Activated CD4-positive, alpha-beta T cell treated with anti-CD3 and anti-CD28 coated beads for 4 hours (primary cell): Measurements from ENCODE around the gene MARCO.
"Not testable (repeated sequence)": the region's sequence is repeated elsewhere in the genome, so short reads cannot be mapped to it uniquely, and the experiment has no call there.

Source experiments
- DNase-seq, 2 donors: peaks; one replicate each; pipeline ENCODE4 v3.0.0-alpha.2; 2020

The MARCO gene

DNA sequence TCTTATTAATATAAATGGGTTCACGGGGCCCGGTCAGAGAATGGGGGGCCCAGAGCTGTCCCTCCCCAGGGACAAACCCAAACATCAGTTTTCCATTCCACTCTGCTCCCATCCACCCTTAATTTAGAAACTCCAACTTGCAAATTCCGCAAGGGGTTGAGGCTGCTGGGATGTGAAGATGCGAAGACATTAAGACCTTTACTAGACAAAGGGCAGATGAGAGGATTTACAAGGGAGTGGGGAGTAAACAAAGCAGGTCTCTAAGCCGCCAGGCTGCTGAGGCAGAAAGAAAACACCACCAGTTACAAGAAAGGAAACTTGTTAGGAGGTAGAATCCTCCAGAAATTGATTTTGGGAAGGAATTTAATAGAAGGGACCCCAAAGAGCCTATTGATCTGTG, 33.1 kb downstream of the MARCO start:
- no peak for DNase-seq

DNA sequence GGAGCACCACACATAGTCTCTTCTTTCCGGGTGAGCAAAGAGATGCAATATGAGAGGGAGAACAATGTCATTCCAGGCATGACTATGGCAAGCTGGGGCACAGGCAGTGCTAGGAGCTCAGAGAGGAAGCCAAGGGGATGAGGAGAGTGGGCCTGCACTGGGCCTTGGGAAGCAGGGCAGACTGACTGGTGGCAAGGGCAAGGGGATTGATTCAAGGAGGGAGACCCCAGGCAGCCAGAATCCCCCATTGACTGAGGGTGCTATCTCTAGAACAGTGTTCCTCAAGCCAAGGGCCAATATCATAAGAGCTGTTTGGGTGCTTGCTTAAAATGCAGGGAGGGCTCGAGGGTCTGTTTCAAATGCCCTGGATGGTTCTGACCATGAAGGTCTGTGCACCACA, 36.1 kb downstream of the MARCO start:
- DNase-seq: no peak

DNA sequence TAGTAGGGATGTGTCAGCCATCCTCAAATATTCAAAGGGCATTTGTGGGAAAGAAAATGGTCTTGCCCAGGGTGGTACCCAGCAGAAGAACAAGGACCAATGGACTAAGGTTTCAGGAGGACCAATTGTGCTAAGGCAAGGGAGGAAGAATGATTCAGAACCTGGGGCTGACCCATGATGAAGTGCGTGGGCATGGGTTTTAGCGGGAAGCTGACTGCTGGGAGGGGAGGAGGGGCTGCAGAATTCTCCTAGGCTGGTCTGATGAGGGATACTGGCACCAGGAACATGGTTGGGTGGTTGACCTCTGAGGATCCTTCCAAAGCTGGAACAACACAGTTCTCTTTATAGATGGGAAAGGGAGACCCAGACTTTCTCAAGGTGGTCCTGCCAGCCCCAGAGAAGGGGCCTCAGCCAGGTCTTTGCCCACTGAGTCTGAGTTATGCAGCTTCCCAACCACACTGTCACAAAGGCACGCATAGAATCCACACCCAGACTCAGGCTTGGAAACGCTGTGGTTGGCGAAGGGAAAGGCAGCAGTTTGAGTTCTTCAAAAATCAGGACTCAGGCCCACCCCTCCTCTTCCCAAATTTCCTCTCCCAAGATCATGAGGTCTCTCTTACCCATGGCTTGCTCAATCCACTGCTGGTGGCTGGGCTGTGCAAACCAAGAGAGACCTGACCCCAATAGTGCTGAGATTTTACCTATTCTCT, 37.3 kb downstream of the MARCO start:
- DNase-seq: no peak

DNA sequence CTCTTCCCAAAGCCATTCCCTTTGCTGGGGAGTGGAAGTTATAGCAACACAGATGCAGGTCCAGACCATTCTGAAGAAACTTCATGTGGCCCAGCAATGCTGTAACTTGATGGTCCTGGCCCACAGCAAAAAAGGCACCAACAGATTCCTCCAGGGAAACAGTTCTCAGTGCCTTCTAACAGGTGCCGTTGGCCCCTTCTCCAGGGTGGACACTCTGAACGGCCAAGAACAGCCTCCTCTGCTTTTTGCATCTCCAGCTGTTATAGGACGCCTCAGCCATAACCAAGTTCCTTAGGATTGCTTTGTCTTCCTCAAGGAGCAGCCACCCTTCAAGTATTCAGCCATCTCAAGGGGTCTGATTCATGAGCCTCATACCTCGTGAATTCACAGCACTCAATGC, 38.0 kb downstream of the MARCO start:
- DNase-seq: no peak

DNA sequence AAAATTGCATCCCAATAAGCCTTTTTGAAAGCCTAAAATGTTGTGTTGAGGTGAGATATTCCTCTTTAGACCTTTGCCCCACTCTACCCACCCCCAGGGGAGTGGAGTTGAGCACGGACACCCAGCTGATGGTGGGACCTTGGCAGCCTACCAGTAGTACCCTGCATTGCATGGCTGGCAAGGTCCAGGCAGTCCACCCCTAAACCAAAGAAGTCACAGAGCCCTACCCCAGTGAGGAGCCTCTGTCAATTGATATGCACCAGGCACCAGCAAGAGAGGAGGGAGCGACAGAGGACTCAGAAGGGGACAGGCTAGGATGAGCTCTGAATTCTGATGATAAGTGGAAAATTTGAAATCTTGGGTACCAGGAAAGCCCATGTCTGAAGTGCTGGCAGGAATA, 38.6 kb downstream of the MARCO start:
- DNase-seq: no peak

DNA sequence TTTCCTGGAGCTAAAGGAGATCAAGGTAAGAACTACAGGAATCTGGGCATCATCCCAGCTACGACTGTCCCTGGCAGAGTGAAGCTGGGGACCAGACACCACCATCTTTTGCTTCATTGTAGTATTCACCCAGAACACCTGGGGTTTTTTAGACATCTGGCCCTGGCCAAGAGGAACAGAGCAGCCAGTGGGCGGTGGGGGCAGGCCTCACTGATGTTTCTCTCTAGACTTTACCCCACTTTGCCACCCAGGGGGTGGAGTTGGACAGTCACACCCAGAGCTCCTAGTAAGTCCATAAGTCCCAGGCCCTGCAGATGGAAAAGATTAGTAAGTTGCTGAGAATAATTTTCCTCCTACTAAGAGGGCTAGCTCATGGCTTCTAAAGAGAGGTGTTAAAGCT, 39.6 kb downstream of the MARCO start:
- DNase-seq: no peak

DNA sequence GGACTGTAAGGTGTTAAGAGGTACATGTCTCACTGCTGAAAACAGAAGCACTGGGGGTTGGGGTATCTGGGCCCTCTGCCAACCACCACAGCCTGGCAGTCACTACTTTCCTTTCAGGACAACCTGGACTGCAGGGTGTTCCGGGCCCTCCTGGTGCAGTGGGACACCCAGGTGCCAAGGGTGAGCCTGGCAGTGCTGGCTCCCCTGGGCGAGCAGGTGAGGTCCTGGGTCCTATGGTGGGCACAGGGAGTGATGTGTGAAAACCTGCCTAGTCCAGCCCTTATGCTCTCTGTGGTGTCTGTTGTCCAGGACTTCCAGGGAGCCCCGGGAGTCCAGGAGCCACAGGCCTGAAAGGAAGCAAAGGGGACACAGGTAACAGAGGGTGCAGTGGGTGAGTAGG, 40.0 kb downstream of the MARCO start:
- DNase-seq: no peak

DNA sequence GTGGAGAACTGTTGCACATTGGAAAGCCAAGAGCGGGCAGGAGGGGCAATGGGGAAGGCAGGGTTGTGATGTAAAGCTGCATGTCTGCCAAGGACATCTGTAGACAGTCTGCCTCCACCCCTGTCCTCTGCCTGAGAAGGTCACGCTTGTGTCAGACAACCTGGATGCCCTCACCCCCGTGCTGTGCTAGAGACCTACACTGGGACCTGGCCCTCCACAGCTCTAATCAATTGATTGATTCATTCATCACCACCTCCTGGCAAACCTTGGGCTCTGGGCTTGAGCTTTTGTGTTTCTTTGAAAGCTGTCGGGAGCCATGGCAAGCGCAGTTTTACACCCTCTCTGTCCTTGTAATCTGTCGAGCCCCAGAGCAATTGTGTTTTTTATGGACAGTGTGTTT, 41.1 kb downstream of the MARCO start:
- no peak for DNase-seq

DNA sequence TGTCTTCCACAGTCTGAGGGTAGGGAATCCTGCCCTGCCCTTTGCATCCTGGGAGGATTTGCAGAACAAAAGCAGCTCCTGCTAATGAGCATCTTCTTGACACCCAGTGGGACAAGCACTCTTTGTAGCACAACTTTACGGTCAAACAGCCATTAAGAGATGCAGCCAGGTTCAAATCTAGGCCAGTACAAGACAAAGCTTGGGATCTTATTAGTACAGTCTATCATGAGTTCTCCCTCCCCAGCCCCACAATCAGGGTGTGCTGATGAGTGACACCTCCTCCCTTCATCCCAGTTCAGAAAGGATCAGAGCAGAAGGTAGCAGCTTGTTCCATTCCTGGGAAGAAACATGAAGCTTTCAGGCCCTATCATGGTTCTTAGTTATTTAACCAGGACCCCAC, 41.9 kb downstream of the MARCO start:
- no peak for DNase-seq

DNA sequence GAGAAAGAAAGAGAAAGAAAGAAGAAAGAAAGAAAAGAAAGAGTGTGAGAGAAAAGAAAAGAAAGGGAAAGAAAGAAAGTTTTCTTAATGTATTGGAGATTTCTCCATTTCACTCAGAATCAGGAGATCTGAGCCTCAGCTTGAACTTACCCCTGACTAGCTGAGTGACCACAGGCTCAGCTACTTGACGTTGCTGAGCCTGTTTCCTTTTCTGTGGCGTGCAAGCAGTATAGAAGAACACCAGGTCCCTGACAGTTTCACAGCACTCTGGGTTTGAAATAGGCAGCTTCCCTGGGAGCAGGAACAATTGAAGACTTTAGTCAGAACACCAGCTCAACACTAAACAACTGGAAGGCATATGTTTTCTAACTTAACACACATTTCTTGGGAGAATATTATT, 44.7 kb downstream of the MARCO start:
- DNase-seq: no peak

DNA sequence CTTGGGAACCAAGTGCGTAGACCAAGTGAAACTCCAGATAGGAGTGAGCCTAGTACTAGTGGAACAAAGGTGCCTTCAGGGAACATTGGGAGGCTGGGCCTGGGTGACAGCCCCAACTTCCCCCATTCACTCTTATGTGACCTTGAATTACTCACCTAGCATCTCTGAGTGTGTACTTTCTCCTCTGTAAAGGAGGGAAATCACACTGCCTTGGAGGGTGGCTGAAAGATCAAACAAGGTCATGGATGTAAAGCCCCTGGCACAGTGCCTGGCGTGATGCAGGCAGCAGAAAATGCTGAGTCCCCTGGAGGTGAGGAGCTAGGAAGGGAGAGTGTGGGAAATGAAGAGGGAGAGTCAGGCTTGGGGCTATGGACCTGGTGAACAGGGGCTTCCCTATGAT, 45.9 kb downstream of the MARCO start:
- DNase-seq: no peak

DNA sequence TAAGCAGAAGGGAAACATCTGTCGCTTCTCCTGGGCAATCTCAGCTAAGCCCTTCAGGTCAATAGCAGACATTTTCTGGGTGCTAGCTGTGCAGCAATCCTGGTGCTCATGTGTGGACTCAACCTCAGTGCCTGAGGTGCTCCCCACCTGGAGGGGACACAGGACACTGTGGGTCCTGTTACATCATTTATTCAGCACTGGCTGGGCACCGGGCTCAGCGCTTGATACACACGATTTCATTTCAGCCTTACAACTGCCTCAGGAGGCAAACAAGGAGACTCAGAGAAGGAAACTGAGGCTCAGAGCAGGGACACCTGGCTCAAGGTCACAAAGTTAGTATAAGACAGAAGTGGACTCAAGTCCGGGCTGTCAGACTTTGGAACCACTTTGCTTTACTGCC, 46.7 kb downstream of the MARCO start:
- DNase-seq: no peak

DNA sequence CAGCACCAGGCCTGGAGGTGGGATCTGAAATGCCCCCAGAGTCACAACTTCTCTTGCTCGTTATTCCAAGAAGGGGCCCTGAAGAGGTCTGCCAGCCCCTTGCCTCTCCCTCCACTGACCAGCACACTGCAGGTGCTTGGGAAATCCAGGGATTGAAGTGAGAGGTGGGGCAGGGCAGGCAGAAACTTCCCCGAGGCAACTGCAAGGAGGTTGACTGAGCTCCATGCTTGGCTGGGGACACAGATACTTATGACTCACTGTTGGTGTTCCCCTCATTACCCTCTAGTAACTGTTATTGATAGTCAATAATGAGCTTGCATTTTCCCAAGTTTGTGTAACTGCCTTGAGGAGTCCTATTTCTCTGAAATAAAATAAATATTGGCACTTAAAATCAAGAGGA, 47.5 kb downstream of the MARCO start:
- no peak for DNase-seq

DNA sequence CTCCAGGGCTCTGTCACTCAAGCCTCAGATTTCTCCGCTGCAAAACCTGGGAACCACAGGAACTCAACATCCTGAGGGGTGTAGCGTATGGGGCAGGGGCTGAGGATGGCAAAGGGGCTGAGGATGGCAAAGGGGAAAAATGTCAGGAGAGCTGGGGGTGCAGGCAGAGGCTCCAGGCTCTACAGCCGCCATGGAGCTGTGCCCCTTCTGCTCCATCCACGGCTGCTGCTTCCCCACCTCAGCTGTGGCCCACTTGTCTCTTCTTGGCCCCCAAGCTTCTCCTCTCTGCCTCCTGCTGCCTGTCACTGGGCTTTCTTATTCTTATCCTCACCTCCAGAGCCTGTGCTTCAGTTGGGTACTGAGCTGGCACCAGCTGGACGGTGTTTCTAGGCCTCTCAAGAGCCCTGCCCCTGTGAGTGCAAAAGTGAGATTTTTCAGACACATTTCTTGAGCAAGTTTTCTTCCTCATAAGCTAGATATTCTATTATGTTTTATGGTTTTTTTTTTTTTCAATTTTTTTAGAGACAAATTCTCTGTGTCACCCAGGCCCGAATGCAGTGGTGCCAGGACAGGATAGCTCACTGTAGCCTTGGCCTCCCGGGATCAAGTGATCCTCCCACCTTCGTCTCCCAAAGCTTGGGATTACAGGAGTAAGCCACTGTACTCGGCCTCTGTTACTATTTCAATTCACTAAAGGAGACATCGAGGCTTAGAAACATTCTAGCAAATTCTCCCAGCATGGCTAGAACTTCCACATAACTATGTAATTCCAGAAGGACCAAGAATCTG, 49.0 kb downstream of the MARCO start:
- no peak for DNase-seq

DNA sequence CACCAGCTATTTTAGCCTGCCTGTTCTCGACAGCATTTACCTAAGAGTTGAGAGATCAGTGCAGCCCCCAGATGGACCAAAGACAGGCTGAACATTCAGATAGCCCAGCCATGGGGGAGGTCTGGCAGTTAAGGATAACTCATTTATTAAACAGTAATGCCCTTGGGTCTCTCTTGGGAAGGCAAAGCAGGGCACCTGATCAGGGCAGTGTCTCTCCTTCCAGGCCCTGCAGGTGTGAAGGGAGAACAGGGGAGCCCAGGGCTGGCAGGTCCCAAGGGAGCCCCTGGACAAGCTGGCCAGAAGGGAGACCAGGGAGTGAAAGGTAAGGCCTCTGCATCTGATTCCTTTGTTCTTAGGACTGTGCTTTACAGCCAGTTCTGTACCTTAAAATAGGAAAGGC, 49.6 kb downstream of the MARCO start:
- no peak for DNase-seq

DNA sequence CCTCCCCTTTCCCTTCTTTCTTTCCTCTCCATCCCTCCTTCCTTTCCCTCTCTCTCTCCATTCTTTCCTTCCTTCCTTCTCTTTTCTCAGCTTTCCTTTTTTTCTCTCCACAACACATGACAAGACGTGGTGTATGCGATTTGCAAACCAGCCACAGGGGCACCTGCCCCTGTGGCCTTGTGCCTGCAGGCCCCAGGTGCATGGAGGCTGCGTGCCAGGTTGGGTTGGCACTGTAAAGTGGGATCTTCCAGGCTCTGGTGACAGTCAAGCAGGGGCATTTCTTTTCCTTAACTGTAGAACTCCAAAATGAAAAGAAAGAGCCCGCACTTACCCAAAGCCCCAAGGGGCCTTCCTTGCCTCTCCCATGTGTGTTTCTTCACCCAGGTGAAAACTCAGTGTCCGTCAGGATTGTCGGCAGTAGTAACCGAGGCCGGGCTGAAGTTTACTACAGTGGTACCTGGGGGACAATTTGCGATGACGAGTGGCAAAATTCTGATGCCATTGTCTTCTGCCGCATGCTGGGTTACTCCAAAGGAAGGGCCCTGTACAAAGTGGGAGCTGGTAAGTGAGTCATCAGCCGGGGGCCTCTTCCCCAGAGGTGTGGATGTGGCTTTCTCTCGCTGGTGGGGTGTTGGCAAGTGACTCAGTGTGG, 50.9 kb downstream of the MARCO start:
- peak in 1 of 2 donors; percentile 20 for DNase-seq

DNA sequence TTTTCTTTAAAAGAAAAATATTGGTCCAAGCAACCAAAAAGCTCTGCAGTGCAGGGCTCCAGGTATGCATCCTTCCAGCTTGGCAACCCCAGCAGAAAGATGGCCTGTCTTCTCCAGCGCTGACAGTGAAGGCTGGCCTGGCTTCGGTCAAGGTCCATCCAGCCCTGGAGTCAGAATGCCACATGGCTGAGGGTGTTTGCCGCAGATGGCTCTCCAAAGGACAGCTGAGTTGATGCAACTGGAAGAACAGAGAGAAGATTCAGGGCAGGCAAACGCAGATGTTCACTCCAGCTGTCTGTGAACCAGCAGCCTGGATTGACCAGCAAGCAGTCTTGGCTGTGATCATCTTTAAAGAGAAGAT, 51.4 kb downstream of the MARCO start:
- DNase-seq: no peak

DNA sequence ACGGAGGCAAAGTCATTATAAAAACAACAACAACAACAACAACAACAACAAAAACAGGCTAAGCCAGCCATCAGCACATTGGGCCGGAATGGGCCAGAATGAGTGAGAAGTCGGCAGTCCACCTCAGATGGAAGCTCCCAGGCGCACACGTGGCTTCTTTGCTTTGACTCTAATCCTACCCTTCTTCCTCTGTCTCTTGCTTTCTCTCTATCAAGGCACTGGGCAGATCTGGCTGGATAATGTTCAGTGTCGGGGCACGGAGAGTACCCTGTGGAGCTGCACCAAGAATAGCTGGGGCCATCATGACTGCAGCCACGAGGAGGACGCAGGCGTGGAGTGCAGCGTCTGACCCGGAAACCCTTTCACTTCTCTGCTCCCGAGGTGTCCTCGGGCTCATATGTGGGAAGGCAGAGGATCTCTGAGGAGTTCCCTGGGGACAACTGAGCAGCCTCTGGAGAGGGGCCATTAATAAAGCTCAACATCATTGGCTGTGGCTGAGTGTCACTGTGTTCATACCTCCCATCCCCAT, 52.2 kb downstream of the MARCO start:
- no peak for DNase-seq

DNA sequence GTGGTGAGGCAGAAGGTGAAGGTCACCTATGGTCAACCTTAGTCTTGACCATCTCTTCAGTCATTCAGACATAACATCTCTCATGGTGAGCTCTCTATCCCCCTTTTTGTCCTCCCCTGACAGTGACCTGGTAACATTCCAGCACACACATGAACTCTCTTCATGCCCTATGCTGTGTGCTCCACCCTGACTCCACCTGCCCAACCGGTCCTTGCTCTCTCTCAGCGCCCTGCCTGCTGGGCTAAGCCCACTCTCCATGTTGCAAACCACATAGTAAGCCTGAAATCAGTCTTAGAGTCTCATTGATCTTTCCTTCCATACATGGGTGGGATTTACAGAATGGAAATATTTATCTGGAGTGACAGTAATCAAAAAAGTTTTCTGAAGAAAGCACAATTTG, 52.8 kb downstream of the MARCO start:
- DNase-seq: no peak

DNA sequence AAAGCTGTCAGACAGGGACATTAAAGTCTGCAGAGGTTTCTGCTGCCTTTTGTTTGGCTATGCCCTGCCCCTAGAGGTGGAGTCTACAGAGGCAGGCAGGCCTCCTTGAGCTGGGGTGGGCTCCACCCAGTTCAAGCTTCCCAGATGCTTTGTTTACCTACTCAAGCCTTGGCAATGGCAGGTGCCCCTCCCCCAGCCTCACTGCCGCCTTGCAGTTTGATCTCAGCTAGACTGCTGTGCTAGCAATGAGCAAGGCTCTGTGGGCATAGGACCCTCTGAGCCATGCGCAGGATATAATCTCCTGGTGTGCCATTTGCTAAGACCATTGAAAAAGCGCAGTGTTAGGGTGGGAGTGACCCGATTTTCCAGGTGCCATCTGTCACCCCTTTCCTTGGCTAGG, 61.9 kb downstream of the MARCO start:
- not testable (repeated sequence) for DNase-seq

DNA sequence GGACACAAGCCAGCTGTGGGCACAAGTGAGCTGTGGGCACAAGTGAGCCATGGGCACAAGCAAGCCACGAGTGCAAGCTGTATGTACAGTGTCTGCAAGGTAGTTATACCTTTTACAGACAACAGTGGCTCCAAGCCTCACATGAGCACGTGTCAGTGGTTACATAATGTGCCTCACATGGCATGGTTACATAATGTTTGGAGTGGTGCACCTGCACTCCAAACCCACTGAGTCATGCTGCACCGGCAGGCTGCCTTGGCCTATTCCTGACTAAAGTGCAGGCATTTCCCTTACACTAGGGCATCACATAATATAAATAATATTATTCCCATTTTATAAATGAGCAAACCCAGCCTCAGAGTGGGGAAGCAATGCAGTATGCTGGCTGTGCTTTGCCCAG, 62.6 kb downstream of the MARCO start:
- no peak for DNase-seq

DNA sequence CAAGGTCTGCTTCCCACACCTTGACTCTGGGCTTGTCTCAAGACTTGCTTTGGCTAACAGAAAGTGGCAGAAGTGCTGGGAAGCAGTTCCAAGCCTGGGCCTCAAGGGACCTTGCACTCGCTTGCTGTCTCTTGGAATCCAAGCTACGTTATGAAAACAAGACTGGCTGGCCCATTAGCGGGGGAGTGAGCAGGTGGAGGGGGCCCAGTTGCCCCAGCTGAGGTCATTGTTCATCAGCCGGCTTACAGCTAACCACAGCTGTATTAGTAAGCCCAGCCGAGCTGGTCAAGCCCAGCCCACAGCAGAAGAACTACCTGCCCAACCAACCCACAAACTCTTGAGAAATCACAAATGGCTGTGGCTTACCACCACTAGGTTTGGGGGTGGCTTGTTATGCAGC, 63.1 kb downstream of the MARCO start:
- DNase-seq: no peak

DNA sequence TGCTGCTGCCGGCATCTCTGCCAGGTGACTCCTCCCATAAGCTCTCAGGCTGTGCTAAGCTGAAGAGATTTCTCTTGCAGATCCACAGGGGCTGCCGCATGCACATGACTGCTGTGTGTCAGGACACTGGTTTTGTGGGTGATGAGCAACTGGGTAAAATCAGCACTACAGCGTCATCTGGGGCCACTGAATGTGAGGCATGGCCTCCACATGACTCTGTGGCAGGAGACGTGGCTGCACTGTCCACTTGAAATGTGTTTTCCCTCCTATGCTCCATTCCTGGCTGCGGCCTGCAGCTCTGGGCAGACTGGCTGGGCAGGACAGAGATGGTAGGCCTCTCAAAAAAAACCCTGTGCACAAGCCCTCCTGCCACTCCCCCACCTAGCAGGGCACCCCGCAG, 63.6 kb downstream of the MARCO start:
- no peak for DNase-seq

DNA sequence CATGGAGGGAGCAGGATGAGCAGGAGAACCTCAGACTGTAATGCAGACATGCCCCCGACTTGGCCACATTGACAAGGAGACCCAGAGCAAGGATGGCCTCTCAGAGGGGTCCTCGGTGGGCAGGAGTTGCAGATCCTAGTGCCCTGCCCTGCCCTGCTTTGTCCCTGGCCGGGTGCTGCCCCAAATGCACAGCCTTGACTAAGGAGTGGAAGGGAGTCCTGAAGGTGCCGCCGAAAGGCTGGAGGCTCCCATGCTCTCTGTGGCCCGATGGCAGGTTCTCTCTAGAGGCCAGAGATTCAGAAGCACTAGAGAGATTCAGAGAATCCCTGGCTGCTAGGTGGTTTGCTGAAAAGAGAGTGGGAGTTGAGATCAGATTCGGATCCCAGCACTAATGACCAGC, 64.4 kb downstream of the MARCO start:
- DNase-seq: no peak
